ENCODE results near the gene FXYD6.

The FXYD6 gene

DNA sequence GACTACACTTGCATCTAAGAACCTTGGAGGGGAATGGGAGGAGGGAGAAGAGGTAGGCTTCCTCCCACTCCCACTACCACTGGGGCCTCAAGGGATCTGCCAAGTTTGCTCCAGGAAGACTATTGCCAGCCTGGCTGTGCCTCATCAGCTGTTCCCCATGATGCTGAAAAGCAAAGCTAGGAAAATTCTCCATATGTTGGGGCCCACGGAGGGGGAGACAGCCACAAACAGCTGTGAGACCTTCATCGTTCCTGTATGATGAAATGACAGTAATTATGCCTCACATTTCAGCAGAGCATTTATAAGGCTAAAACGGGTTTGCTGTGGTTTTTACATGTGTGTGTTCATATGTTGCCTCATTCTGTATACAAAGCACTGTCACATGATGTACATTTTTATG, 86.2 kb downstream of the FXYD6 start:
- no peak for DNase-seq (ENCODE audit: low read depth)

DNA sequence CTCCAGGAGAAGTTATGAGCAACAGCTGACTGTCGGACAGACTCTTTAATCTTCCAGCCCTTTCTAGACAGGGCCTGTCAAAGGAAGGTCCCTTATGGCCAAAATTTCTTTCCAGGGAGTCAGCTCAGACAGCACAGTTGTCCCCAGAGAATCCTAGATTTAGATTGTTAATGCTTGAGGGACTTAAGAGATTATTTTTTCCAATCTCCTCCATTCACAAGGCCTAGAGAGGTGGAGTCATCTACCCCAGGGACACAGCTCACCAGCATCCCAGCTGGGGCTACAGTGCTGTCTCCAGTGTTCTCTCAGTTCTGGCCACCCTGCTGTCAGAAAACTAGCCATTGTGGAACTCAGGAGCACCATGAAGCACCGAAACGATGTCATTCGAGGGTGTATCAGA, 87.2 kb downstream of the FXYD6 start:
- no peak for DNase-seq (ENCODE audit: low read depth)
